HG02610 (cell line): Measurements from ENCODE around the gene DAPL1.
"Not testable (repeated sequence)": the region's sequence is repeated elsewhere in the genome, so short reads cannot be mapped to it uniquely, and the experiment has no call there.

Source experiments
- ATAC-seq: cut with Tn5 transposase; IDR thresholded peaks from one replicate; pipeline ENCODE4 v1.9.1; 2021; ENCODE audit warnings: mild to moderate bottlenecking, moderate library complexity; ENCODE audit not compliant: unreplicated experiment

DAPL1 gene

DNA sequence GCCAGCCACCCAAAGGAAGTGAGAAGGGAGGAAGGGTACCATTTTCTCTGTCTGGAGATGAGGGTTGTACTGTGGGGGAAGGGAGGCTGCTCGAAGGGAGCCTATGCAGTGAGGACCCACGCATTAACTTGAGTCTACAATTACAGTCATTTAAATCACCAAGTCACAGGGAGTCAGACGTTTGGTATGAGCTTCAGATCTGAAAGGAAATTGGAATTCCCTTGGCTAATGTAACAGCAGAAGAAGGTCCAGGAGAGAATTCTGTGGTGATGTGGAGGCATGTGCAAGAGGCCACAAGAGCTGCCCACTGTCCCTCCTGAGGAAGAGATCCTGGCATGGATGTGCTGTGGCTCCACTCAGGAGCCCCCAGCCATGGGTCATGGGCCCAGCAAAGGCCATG is 22.5 kb downstream of the DAPL1 start:
- ATAC-seq = no peak

DNA sequence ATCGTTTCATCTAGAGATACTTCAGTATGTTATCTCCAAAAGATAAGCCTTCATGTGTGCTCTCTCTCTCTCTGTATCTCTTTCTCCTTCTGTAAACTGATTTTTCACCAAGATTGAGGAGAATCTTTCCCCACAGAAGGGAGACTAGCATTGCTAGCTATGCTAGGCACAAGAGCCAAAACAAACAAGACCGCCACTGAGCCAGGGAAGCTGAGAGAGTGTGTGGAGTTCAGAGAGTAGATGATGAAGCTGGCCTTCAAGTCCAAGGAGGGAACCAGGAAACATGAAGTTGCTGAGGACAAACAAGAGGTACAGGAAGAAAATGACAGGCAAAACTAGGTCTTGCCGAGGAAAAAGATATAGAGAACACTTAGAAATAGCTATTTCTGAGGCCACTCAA is 23.4 kb downstream of the DAPL1 start:
- ATAC-seq = no peak

DNA sequence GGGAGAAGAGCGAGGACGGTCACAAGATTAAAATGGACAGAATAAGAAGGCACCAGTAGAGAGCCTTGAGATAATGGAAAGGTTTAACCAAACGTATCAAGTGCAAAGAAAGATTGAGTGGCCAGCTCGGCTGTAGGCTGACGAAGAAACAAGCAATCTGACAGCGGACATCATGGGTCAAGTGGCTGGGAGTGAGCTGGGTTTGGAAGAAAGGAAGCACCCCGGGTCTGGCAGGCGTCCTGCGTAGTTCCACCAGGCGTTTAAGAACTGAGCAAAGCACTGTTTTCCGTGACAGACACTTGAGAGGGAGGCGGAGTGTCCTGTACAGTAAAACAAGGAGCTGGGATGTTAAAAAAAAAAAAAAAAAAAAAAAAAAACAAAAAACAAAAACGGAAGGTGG is 27.1 kb downstream of the DAPL1 start:
- ATAC-seq = no peak

DNA sequence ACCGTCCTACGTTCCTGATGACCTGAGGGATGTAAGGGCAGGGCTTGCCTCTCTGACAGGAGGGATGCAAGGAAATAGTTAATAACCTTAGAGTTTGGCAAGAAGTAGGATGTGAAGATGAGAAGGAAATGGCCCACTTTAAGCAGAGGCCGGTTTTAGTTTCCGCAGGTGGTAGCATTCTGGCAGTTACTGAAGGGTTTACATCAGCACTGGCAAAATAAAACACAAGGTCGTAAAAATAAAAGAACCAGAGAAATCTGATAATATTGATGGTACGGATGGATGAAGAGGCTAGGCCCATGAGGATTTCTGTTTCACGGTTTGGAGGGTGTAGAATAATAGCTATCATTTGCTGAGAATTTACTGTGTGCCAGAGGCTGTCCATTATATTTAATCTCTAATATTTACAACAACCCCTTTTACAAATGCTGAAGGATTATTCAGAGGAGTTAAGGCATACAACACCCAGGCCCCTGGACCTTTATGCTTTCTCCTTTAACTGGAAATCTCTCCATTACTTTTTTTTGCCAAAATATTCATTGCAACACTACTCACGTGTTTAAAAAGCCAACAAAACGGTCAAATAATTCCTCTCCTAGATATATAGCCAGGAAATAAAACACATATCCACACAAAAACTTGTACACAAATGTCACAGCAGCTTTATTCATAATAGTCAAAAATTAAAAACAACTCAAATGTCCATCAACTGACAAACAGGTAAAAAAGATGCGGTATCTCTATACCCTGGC is 28.5 kb downstream of the DAPL1 start:
- ATAC-seq = no peak

DNA sequence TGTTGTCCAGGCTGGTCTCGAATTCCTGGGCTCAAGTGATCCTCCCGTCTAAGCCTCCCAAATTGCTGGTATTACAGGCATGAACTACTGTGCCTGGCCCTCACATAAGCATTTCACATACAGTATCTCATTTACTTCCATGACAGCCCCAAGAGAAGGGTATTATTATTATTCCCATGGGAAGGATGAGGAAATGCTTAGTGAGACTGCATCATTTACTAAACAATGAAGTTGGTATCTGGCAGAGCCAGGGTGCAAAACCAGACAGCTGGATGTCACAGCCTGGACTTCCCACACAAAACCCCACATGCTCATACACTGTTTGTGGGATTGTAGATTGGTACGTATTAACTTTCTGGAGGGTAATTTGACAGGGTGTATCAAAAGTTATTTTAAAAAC is 29.9 kb downstream of the DAPL1 start:
- ATAC-seq = no peak

DNA sequence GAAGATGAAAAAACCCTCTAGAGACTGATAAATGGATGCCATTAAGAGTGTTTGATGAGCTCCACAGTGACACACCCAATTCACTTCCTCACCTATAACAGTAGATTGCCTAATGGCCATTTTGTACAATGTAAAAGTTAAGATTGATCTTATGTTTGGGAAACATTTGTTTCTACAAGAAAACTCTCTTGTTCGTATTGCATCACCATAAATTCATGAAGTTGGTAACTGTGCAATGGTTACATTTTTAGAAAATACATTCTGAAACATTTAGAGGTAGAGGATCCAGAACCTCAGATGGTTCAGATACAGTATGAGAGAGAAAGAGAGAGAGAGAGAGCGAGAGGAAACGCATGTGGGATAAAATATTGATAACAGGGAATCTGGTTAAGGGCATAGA is 31.8 kb downstream of the DAPL1 start:
- ATAC-seq = no peak

DNA sequence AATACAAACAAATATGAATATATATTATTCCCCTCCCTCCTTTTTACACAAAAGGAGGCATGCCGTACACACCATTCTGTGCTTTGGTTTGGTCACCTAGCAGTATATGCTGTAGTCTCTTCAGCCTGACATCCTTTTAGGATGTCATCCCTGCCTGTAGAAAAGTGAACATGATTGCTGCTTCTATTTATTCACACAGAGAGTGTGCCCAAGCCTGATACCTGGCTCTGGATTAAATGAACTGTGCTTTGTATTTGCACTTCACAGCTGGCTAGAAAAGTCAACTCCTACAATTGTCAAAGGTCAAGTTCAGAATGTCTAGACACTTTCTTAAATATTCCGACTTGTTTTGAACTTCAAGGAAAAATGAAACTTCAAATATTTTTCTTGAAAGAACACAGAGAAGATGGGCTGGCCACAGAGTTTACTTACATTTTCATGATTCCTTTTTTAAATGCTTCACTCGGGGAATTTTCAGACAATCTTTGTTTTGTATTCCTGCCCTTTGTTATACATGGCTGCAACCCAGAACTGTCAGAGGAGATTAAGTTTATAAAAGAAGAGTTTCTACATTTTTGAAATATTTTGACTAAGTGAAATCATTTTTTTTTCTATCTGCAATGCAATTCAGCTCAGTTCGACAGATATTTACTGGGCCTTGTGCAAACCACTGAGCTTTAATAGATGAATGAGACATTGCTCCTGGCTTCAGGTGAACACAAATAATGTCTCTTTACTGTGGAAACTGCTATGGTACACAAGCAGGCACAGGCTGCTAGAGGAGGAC is 33.5 kb downstream of the DAPL1 start:
- no peak for ATAC-seq

DNA sequence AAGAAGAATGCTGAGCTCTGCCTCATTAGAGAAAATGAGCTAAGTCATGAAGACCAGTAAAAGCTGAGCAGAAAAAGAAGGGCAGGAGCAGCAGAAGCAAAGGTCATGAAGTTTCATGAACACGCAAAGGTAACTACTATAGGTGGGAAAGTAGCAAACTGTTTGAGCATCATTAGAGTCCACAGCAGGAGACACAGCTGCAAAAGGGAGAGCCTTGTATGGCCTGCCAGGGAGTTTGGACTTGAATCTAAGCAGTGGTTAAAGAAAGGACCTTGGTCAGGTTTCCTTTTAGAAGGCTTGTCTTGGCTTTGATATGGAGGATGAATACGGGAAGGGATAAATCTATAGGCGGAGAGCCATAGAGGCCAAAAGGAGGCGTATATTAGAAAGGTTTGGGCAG is 34.0 kb downstream of the DAPL1 start:
- no peak for ATAC-seq

DNA sequence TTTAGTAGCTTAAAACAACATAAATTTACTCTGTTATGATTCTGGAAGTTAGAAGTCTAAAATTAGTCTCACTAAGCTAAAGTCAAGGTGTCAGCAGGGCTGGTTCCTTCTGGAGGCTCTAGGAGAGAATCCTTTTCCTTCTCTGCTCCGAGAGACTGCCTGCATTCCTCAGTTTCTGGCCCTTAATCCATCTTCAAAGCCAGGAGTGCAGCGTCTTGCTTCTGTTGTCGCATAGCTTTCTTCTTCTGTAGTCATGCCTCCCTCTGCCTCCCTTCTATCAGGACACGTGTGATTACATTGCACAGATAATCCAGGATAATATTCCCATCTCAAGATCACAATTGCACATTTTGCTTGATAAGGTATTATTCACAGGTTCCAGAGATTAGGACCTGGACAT is 35.1 kb downstream of the DAPL1 start:
- no peak for ATAC-seq

DNA sequence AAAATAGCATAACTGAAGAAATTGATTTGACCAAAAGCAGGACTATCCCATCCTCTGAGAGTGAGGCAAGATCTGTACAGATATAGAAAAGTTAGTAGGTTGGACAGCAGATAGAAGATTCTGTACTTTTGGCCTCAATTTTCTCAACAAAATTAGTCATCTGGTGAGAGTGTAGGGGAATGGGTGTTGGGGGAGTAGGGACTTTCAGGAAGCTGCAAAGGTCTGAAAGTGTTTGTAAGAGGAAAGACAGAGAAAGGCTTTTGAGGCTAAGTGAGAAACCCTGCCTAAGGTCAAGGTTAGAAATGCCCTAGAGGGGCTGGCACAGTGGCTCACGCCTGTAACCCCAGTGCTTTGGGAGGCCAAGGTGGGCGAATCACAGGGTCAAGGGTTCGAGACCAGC is 40.3 kb downstream of the DAPL1 start:
- ATAC-seq = no peak

DNA sequence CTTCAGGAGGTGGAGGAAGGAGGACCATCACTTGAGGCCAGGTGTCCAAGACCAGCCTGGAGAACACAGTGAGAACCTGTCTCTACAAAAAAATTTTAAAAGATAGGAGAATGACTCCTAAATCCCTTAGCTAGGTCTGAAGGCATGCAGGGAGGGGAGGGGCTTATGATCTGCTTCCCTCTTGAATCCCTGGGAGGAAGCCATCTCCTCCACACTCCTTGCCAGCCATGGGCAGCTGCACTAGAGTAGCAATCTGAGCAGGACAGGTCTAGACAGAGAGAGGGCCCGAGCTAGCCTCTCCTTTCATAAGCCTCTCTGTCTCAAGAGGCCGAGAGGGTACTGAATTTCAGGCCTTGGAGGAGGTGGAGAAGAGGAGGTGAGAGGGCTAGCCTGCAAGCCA is 42.5 kb downstream of the DAPL1 start:
- ATAC-seq = no peak

DNA sequence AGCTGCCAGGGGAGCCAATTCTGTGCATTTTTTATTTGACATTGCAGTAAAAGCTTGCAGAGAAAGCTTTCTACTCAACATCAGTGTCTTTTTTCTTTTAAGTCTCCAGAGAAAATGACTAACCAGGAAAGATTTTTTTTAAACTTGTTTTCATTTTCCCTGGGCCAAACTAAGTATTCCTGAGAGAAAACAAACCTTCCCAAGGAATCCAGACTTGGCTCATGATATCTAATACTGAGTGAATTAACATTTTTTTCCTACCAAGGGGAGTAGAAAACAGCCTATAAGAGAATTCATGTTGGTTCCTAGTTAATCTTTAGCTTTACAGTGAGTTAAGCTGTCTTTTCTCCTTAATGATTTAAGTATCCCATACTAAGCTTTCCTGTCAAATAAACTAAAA is 46.7 kb downstream of the DAPL1 start:
- no peak for ATAC-seq

DNA sequence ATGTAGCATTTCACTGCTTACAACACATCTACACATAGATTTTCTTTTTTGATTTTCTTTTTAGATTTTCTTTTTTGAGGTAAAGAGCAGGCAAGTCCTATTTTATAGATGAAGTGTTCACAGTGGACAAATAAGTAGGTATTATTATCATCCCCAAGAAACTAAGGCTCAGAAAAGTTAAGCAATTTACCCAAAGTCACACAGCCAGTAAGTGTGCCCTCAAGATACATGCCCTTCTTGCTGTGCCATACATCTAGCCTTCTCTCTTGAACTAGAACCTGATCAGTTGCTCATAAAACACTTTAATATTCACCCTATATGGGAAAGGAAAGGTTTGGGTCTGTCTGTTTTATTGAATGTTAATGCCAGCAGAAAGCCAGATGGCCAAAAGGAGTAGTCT is 50.3 kb downstream of the DAPL1 start:
- ATAC-seq = no peak

DNA sequence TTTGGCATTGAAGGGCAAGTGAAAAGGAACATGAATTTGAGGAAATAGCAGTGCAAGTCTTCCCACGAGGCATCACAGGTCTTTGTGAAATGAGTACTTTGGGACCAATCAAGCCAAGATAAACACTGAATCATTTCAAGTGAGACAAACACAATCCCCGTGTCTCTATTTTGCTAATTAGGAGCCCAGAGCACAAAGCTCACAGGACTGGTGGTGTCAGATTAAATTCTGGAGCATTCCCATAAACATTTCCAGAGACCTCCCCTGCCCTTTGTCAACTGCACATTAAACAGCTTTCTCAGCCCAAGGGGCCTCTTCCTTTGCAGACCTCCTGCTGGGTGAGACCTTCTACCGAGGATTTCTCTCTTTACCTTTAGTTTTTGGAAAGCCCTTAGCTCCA is 50.7 kb downstream of the DAPL1 start:
- ATAC-seq = no peak

DNA sequence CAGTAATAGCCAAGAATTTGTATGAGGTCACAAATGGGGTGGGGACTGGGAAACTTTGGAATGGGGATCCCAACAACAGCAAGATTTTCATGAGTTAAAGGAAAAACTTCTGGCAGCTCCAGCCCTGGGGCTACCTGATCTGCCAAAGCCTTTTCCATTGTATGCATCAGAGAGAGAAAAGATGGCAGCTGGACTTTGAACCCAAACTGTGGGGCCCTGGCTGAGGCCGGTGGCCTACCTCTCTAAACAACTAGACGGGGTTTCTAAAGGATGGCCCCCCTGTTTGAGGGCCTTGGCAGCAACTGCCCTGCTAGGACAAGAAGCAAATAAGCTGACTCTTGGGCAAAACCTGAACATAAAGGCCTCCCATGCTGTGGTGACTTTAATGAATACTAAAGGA is 52.4 kb downstream of the DAPL1 start:
- ATAC-seq = not testable (repeated sequence)

DNA sequence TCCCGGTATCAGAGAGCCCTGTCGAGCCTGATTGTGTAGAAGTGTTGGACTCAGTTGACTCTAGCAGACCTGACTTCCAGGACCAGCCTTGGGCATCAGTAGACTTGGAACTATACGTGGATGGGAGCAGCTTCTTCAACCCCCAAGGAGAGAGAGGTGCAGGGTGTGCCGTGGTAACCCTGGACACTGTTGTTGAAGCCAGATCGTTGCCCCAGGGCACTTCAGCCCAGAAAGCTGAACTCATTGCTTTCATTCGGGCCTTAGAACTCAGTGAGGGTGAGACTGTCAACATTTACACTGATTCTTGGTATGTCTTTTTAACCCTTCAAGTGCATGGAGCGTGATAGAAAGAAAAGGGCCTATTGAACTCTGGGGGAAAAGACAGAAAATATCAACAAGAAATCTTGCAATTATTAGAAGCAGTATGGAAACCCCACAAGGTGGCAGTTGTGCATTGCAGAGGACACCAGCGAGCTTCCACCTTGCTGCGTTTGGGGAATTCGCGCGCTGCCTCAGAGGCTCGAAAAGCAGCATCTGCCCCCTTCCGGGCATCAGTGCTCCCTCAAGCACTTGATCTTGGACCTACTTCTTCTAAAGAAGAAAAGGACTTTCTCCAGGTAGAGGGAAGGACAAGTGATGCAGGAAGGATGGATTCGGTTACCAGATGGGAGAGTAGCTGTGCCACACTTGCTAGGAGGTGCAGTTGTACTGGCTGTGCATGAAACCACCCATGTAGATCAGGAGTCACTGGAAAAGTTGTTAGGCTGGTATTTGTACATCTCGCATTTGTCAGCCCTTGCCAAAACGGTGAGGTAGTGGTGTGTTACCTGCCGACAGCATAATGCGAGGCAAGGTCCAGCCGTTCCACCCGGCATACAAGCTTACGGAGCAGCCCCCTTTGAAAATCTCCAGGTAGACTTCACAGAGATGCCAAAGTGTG is 53.2 kb downstream of the DAPL1 start:
- ATAC-seq = not testable (repeated sequence)

DNA sequence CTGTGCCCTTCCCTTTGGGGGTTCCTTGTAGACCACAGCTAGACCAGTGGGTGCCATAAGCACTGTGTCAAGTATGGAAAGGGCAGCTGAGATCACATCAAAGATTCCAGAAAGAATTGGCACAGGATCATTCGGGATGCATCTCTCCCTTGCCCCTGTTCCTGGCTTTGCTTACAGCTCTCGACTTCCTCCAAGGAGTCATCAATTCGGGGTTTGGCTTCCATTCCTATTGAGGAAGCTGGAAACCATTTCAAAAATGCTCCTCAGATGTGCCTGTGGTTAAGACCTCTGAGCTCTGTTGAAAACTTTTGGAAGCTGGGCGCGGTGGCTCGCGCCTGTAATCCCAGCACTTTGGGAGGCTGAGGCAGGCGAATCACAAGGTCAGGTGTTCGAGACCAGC is 65.1 kb downstream of the DAPL1 start:
- not testable (repeated sequence) for ATAC-seq

DNA sequence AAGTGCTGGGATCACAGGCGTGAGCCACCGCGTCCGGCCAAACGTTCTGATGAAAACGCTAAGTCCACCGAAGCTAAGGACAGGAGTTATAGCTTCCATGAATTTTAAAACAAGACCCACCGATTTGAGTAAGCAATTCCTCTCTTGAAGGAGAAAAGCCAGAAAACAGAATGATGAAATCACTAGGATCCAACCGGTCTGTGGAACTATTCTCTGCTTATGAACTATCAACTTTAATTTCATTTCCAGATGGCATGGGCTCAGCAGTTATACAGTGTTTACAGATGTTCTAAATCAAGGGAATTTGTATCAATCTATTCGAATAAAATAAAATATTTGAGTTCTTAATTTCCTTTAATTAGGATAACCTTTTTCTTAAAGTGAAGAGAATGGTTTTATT is 66.5 kb downstream of the DAPL1 start:
- ATAC-seq = not testable (repeated sequence)

DNA sequence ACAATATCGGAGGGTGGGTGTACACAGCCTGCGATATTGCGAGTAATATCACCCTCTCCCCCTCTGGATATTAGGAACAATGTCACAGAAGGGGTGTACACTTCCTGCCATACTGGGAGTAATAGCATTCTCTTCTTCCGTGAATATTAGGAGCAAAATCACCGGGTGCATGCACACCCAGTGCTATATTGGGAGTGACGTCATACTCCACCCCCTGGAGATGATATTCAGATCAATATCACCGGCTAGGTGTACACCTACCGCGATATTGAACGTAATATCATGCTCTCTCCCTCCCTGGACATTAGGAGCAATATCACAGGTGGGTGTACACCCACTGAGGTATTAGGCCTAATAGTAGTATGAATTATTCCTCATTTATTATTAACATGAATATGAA is 70.4 kb downstream of the DAPL1 start:
- not testable (repeated sequence) for ATAC-seq
